ENCODE measurements around the gene PAPPA2. TPM values are rescaled to one million over a fixed set of nuclear protein-coding genes. Genes with fewer than 3 reads are reported as not detected.

Gene PAPPA2
- total RNA-seq, 1 experiment from 2014 or later = not detected

DNA sequence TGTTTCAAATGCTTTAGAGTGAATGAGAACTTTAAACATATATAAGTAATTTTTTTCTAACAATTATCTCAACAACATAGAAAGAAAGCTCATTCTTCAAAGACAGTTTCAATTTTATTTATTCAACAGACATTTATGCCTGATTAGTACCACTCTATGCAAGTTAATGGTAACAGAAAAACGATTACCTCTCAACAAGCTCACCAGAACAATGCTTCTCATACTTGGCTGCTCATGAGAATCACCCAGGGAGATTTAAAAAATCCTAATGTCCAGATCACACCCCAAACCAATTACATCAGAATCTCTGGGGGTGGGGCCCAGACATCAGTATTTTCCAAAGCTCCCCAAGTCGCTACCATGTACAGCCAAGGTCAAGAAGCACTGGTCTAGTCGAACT is 312.4 kb downstream of the PAPPA2 start:
- CTCF ChIA-PET = no interaction called here

DNA sequence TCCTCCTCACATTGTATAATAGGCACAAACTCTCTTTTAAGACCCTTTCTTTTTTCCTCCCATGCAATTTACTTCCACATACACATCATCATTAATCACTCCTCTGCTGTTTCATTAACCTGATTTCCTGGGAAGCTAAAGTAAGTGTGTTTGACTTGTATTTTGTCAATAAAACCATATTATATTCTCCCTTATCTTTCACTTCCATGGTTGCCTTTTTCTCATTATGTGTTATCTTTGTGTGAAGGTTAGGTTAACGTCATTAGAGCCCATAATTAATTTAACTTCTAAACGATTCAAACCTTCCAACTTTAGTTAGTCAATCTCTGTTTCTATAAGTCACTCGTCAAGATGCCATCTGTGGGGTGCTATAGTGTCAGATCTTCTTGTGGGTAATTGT is 313.0 kb downstream of the PAPPA2 start:
- H3K9me3 ChIP-seq (ENCODE audit: insufficient read depth, low read depth) = no peaks in the 10 kb centered on the region
- no peaks in the 10 kb centered on the region for H3K79me2 ChIP-seq (ENCODE audit: low read depth)
- H3K27ac ChIP-seq = no peak overlapping the region
- H3K9me2 ChIP-seq (ENCODE audit: insufficient read depth) = no peaks in the 10 kb centered on the region
- POLR2A ChIA-PET (ENCODE audit: unreplicated experiment) = no interaction called here
- intact Hi-C loops (cut with micrococcal nuclease; ENCODE audit: unreplicated experiment) = no loop called here
- CTCF ChIA-PET = no interaction called here
- peaks cover 3% of the 10 kb centered on the region; the same call in 1 of the 2 replicates for H3K27me3 ChIP-seq (ENCODE audit: insufficient read depth, low read depth)
- DNase-seq = no peak
- peaks cover 3% of the 10 kb centered on the region; the same call in 1 of the 2 replicates for H4K20me1 ChIP-seq (ENCODE audit: insufficient read depth)
- no peaks in the 10 kb centered on the region for H3K36me3 ChIP-seq (ENCODE audit: low read depth)
- no peak overlapping the region for H2AFZ ChIP-seq
- H3K4me1 ChIP-seq (replicated peaks; ENCODE audit: insufficient read depth) = no peaks in the 10 kb centered on the region
- H3K4me3 ChIP-seq = no peak overlapping the region
- no peaks in the 10 kb centered on the region for H3F3A ChIP-seq (ENCODE audit: insufficient read depth, low read depth)
- no TSS peak for BruUV-seq (replicated peaks)
- TF ChIP-seq CTCF (conservative IDR thresholded peaks at IDR 0.05) (no peak), EZH2 (IDR thresholded peaks at IDR 0.05; ENCODE audit: low read depth) (no peak)
- H3K4me2 ChIP-seq = no peak overlapping the region

More for the DNA sequence above, 312.4 kb downstream of the PAPPA2 start:
- Histone ChIP-seq H3K9me2 (ENCODE audit: insufficient read depth) (no peaks in the 10 kb centered on the region), H3K4me1 (replicated peaks; ENCODE audit: insufficient read depth) (no peaks in the 10 kb centered on the region), H2AFZ (no peak overlapping the region), H4K20me1 (ENCODE audit: insufficient read depth) (peaks cover 3% of the 10 kb centered on the region; the same call in 1 of the 2 replicates), H3F3A (ENCODE audit: insufficient read depth, low read depth) (no peaks in the 10 kb centered on the region), H3K4me3 (no peak overlapping the region), H3K79me2 (ENCODE audit: low read depth) (no peaks in the 10 kb centered on the region), H3K27ac (no peak overlapping the region), H3K27me3 (ENCODE audit: insufficient read depth, low read depth) (peaks cover 9% of the 10 kb centered on the region; the same call in 1 of the 2 replicates), H3K4me2 (no peak overlapping the region), H3K36me3 (ENCODE audit: low read depth) (no peaks in the 10 kb centered on the region), H3K9me3 (ENCODE audit: insufficient read depth, low read depth) (no peaks in the 10 kb centered on the region)
- TF ChIP-seq EZH2 (IDR thresholded peaks at IDR 0.05; ENCODE audit: low read depth) = no peak
- TF ChIP-seq CTCF (conservative IDR thresholded peaks at IDR 0.05) = no peak
- POLR2A ChIA-PET (ENCODE audit: unreplicated experiment) = no interaction called here
- intact Hi-C loops (cut with micrococcal nuclease; ENCODE audit: unreplicated experiment) = no loop called here
- BruUV-seq (replicated peaks) = no TSS peak
- DNase-seq = no peak

- CTCF ChIA-PET = no interaction called here
- no peaks in the 10 kb centered on the region for H3K9me3 ChIP-seq (ENCODE audit: insufficient read depth, low read depth)
- no peak overlapping the region for H3K4me3 ChIP-seq
- no peaks in the 10 kb centered on the region for H3K4me1 ChIP-seq (replicated peaks; ENCODE audit: insufficient read depth)
- no peaks in the 10 kb centered on the region for H3K36me3 ChIP-seq (ENCODE audit: low read depth)
- H3K27ac ChIP-seq = no peak overlapping the region
- intact Hi-C loops (cut with micrococcal nuclease; ENCODE audit: unreplicated experiment) = no loop called here
- no peak overlapping the region for H2AFZ ChIP-seq
- H3K27me3 ChIP-seq (ENCODE audit: insufficient read depth, low read depth) = no peaks in the 10 kb centered on the region
- POLR2A ChIA-PET (ENCODE audit: unreplicated experiment) = no interaction called here
- H3F3A ChIP-seq (ENCODE audit: insufficient read depth, low read depth) = no peaks in the 10 kb centered on the region
- no peak for DNase-seq
- no peaks in the 10 kb centered on the region for H3K79me2 ChIP-seq (ENCODE audit: low read depth)
- no peaks in the 10 kb centered on the region for H3K9me2 ChIP-seq (ENCODE audit: insufficient read depth)
- no TSS peak for BruUV-seq (replicated peaks)
- H3K4me2 ChIP-seq = no peak overlapping the region
- peaks cover 3% of the 10 kb centered on the region; the same call in 1 of the 2 replicates for H4K20me1 ChIP-seq (ENCODE audit: insufficient read depth)
- TF ChIP-seq CTCF (conservative IDR thresholded peaks at IDR 0.05) (no peak), EZH2 (IDR thresholded peaks at IDR 0.05; ENCODE audit: low read depth) (no peak)
Measured at GRCh38 chr1:176778056-176778455, 315.1 kb downstream of the PAPPA2 start.

All from PC-9 (cell line).